IPS-20b (cell line): ENCODE measurements around the gene TP63.
"Not testable (repeated sequence)": the region's sequence is repeated elsewhere in the genome, so short reads cannot be mapped to it uniquely, and the experiment has no call there.

ENCODE experiments used
- H3K27ac ChIP-seq: one replicate; pipeline ENCODE4 v1.5.1; 2013; ENCODE audit warnings: low read length
- H3K27me3 ChIP-seq: 2 replicates; pipeline ENCODE4 v1.6.1; 2013; ENCODE audit warnings: mild to moderate bottlenecking, low read length, inconsistent platforms; ENCODE audit not compliant: insufficient read depth
- H3K36me3 ChIP-seq: 2 replicates; pipeline ENCODE4 v1.6.1; 2013; ENCODE audit warnings: low read depth, mild to moderate bottlenecking, inconsistent platforms, low read length, moderate library complexity; ENCODE audit not compliant: insufficient read depth
- H3K4me1 ChIP-seq: 2 replicates; pipeline ENCODE4 v1.6.1; 2013; ENCODE audit warnings: mild to moderate bottlenecking, control low read depth, inconsistent platforms, low read length, moderate library complexity; ENCODE audit not compliant: insufficient read depth
- H3K4me3 ChIP-seq: 2 replicates; pipeline ENCODE4 v1.5.1; 2013; ENCODE audit warnings: mild to moderate bottlenecking, low read length, inconsistent platforms
- H3K9ac ChIP-seq: 2 replicates; pipeline ENCODE4 v1.6.1; 2013; ENCODE audit warnings: low read depth, mild to moderate bottlenecking, inconsistent platforms, low read length, moderate library complexity
- H3K9me3 ChIP-seq: 2 replicates; pipeline ENCODE4 v1.6.1; 2013; ENCODE audit warnings: mild to moderate bottlenecking, low read depth, low read length, inconsistent platforms; ENCODE audit not compliant: insufficient read depth

The TP63 gene

GRCh38 chr3:189655617-189656016, 24.4 kb downstream of the TP63 start:
- Histone ChIP-seq H3K27me3 (no peaks in the 10 kb centered on the region), H3K27ac (no peak overlapping the region), H3K4me1 (no peaks in the 10 kb centered on the region), H3K9me3 (no peaks in the 10 kb centered on the region), H3K36me3 (no peaks in the 10 kb centered on the region), H3K4me3 (no peak overlapping the region), H3K9ac (no peak overlapping the region)

GRCh38 chr3:189659571-189659970, 28.4 kb downstream of the TP63 start:
- Histone ChIP-seq H3K9me3 (no peaks in the 10 kb centered on the region), H3K9ac (no peak overlapping the region), H3K27ac (no peak overlapping the region), H3K4me1 (no peaks in the 10 kb centered on the region), H3K4me3 (no peak overlapping the region), H3K27me3 (no peaks in the 10 kb centered on the region), H3K36me3 (no peaks in the 10 kb centered on the region)

GRCh38 chr3:189664311-189664710, 33.1 kb downstream of the TP63 start:
- Histone ChIP-seq H3K27me3 (no peaks in the 10 kb centered on the region), H3K9me3 (no peaks in the 10 kb centered on the region), H3K4me3 (no peak overlapping the region), H3K9ac (no peak overlapping the region), H3K36me3 (no peaks in the 10 kb centered on the region), H3K4me1 (no peaks in the 10 kb centered on the region), H3K27ac (no peak overlapping the region)

- not testable (repeated sequence) for H3K27ac ChIP-seq, H3K9ac ChIP-seq, H3K4me3 ChIP-seq, H3K27me3 ChIP-seq, H3K4me1 ChIP-seq, H3K9me3 ChIP-seq, H3K36me3 ChIP-seq
These were observed 41.2 kb downstream of the TP63 start for GRCh38 chr3:189672346-189672745.

- no peak overlapping the region for H3K27ac ChIP-seq
- no peak overlapping the region for H3K9ac ChIP-seq
- H3K27me3 ChIP-seq = no peaks in the 10 kb centered on the region
- H3K9me3 ChIP-seq = no peaks in the 10 kb centered on the region
- H3K4me1 ChIP-seq = no peaks in the 10 kb centered on the region
- H3K36me3 ChIP-seq = no peaks in the 10 kb centered on the region
- H3K4me3 ChIP-seq = no peak overlapping the region
These were observed 42.3 kb downstream of the TP63 start for GRCh38 chr3:189673535-189673934.

GRCh38 chr3:189674249-189674913, 43.2 kb downstream of the TP63 start:
- Histone ChIP-seq H3K4me3 (no peak overlapping the region), H3K9ac (no peak overlapping the region)

GRCh38 chr3:189677667-189678066, 46.5 kb downstream of the TP63 start:
- Histone ChIP-seq H3K4me1 (no peaks in the 10 kb centered on the region), H3K36me3 (no peaks in the 10 kb centered on the region), H3K27me3 (no peaks in the 10 kb centered on the region), H3K9me3 (no peaks in the 10 kb centered on the region), H3K4me3 (no peak overlapping the region), H3K9ac (no peak overlapping the region), H3K27ac (no peak overlapping the region)

More at GRCh38 chr3:189674249-189674913, 43.2 kb downstream of the TP63 start:
- Histone ChIP-seq H3K27me3 (no peaks in the 10 kb centered on the region), H3K4me1 (no peaks in the 10 kb centered on the region), H3K27ac (no peak overlapping the region), H3K9me3 (no peaks in the 10 kb centered on the region), H3K36me3 (no peaks in the 10 kb centered on the region)

GRCh38 chr3:189680723-189681122, 49.5 kb downstream of the TP63 start:
- no peak overlapping the region for H3K4me3 ChIP-seq
- H3K27ac ChIP-seq = no peak overlapping the region
- H3K9ac ChIP-seq = no peak overlapping the region
- no peaks in the 10 kb centered on the region for H3K36me3 ChIP-seq
- H3K27me3 ChIP-seq = no peaks in the 10 kb centered on the region
- no peaks in the 10 kb centered on the region for H3K9me3 ChIP-seq
- H3K4me1 ChIP-seq = no peaks in the 10 kb centered on the region

GRCh38 chr3:189683546-189684255, 52.5 kb downstream of the TP63 start:
- Histone ChIP-seq H3K4me3 (no peak overlapping the region), H3K4me1 (no peaks in the 10 kb centered on the region), H3K9me3 (no peaks in the 10 kb centered on the region), H3K9ac (no peak overlapping the region), H3K27ac (no peak overlapping the region), H3K36me3 (no peaks in the 10 kb centered on the region), H3K27me3 (no peaks in the 10 kb centered on the region)

- H3K4me3 ChIP-seq = no peak overlapping the region
- H3K9ac ChIP-seq = no peak overlapping the region
- no peak overlapping the region for H3K27ac ChIP-seq
- no peaks in the 10 kb centered on the region for H3K36me3 ChIP-seq
- H3K4me1 ChIP-seq = no peaks in the 10 kb centered on the region
- H3K9me3 ChIP-seq = no peaks in the 10 kb centered on the region
- no peaks in the 10 kb centered on the region for H3K27me3 ChIP-seq
These were observed 53.1 kb downstream of the TP63 start for GRCh38 chr3:189684317-189684716.

GRCh38 chr3:189685291-189685690, 54.1 kb downstream of the TP63 start:
- no peaks in the 10 kb centered on the region for H3K4me1 ChIP-seq
- no peak overlapping the region for H3K9ac ChIP-seq
- H3K9me3 ChIP-seq = no peaks in the 10 kb centered on the region
- H3K4me3 ChIP-seq = no peak overlapping the region
- H3K36me3 ChIP-seq = no peaks in the 10 kb centered on the region
- H3K27ac ChIP-seq = no peak overlapping the region
- H3K27me3 ChIP-seq = no peaks in the 10 kb centered on the region

- Histone ChIP-seq H3K4me3 (no peak overlapping the region), H3K27me3 (no peaks in the 10 kb centered on the region), H3K36me3 (no peaks in the 10 kb centered on the region), H3K4me1 (no peaks in the 10 kb centered on the region), H3K27ac (no peak overlapping the region), H3K9ac (no peak overlapping the region), H3K9me3 (no peaks in the 10 kb centered on the region)
These were observed 54.7 kb downstream of the TP63 start for GRCh38 chr3:189685860-189686259.
